HG03139 (cell line): ENCODE data around the gene AP1G1.

Experiments used
- ATAC-seq: cut with Tn5 transposase; IDR thresholded peaks from one replicate; pipeline ENCODE4 v1.9.1; 2021; ENCODE audit not compliant: unreplicated experiment

AP1G1 gene

GRCh38 chr16:71762186-71762585 is 46.4 kb downstream of the AP1G1 start:
- no peak for ATAC-seq

GRCh38 chr16:71761097-71761496 is 47.5 kb downstream of the AP1G1 start:
- ATAC-seq, result no peak

- no peak for ATAC-seq
Measured at GRCh38 chr16:71758293-71758760, 50.3 kb downstream of the AP1G1 start.

DNA sequence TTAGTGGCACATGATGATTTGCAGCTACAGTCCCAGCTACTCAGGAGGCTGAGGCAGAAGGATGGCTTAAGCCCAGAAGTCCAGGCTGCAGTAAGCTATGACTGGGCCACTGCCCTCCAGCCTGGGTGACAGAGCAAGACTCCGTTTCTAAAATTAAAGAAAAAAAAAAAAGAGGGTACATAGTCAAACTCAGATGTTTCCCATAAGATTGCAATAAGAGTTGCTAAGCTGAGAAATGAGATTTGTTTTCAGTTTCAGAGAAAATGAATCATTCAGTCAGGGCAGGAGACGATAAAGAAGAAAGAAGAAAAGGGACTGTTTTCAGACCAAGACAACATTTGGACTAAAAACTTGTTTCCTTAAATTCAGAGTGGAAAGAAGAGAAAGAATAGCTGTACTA is 54.0 kb downstream of the AP1G1 start:
- no peak for ATAC-seq

DNA sequence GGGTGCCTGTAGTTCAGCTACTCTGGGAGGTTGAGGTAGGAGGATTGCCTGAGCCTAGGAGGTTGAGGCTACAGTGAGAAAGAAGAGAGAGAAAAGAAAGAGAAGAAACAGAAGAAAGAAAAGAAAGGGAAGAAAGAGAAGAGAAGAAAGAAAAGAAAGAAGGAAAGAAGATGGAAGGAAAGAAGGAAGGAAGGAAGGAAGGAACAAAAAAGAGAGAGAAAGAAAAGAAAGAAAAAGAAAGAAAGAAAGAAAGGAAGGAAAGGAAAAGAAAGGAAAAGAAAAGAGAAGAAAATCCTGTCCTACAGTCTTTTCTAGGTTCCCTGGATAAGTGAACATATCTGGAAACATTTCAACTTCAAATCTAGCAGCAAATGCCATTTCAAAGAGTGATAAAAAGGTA is 54.5 kb downstream of the AP1G1 start:
- ATAC-seq, result no peak

- no peak for ATAC-seq
Measured at GRCh38 chr16:71748226-71748625, 60.4 kb downstream of the AP1G1 start.

DNA sequence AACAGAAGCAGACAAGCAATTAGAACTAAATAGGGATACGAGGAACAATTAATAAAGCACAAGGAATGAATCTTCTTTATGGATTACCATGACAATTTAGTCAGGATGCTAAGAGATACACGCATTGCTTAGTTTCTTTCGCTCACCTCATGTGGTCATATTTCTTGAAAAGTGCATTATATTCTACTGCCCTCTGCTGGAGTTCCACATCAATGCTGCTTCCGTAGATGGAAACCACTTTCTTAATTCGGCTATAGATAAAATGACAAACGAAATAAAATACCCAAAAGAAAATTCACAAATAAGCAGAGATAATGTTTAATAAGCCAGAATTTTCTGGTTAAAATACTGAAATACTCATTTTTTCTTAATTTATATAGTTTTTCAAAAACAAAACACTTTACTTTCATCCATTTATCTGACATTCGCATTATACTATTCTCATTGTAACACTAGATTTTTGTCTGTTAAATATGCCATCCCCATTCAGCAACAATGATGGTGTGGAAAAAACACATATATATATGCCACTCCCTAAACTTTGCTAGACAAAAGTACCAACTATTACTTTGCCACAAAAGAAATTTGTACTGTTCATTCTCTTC is 62.1 kb downstream of the AP1G1 start:
- no peak for ATAC-seq

- no peak for ATAC-seq
Measured at GRCh38 chr16:71738855-71739254, 69.8 kb downstream of the AP1G1 start.

- ATAC-seq, result no peak
Measured at GRCh38 chr16:71737501-71737900, 71.1 kb downstream of the AP1G1 start.

DNA sequence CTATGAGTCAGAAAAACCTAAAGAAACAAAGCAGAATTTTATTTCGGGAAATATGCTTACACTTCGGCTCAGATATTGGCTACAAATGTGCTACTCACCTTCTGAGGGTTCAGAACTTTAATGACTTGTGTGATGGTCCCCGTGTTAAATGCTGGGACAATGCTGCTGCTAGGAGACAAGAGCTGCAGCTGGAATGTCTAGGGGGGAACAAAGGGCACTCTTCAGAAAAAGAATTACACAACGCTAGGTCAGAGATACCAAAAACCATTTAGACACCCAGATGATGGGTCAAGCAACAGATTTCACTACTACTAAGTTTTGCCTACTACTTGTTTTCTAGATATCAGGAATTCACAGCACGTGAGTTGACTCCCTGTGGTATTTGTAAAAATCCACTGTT is 74.1 kb downstream of the AP1G1 start:
- ATAC-seq, result no peak

DNA sequence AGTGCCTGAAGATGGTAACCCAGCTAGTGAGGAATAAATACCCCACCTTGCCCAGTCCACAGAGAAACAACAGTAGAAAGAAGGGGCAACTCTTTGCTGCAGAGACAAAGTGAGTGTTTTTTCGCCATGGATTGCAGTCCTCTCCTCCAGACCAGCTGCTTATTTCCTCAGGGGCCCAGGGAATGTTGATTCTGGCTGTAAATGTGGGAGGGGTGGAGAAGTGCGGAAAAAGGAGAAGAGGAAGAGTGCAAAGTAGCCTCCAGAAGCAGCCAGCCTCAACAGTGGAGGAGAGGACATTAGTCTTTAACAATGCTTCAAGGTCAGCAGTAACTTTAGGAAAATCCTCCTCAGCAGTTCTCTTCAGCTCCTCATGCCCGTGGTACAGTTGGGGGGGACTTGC is 76.0 kb downstream of the AP1G1 start:
- ATAC-seq, result no peak

DNA sequence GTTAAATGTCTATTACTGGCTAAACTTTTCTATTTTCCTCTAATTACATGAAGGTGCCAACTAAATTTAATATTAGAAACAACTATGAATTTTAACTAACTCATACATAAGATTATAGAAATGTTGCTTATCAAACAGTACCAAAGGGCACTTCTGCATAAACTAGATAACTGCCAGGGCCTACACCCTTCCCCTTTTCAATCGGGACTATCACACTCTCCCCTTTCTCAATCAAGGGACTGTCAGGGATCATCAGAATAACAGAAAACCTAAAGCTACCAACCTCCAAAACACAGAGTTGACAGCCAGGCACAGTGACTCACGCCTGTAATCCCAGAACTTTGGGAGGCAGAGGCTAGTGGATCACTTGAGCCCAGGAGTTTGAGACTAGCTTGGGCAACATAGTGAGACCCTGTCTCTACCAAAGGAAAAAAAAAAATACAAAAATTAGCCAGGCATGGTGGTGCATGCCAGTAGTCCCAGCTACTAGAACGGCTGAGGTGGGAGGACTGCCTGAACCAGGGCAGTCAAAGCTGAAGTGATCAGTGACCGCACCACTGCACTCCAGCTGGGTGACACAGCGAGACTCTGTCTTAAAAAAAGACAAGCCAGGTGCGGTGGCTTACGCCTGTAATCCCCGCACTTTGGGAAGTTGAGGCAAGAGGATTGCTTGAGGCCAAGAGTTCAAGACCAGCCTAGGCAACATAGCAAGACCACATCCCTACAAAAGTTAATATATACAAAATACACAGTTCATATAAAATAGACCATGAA is 80.9 kb downstream of the AP1G1 start:
- no peak for ATAC-seq

DNA sequence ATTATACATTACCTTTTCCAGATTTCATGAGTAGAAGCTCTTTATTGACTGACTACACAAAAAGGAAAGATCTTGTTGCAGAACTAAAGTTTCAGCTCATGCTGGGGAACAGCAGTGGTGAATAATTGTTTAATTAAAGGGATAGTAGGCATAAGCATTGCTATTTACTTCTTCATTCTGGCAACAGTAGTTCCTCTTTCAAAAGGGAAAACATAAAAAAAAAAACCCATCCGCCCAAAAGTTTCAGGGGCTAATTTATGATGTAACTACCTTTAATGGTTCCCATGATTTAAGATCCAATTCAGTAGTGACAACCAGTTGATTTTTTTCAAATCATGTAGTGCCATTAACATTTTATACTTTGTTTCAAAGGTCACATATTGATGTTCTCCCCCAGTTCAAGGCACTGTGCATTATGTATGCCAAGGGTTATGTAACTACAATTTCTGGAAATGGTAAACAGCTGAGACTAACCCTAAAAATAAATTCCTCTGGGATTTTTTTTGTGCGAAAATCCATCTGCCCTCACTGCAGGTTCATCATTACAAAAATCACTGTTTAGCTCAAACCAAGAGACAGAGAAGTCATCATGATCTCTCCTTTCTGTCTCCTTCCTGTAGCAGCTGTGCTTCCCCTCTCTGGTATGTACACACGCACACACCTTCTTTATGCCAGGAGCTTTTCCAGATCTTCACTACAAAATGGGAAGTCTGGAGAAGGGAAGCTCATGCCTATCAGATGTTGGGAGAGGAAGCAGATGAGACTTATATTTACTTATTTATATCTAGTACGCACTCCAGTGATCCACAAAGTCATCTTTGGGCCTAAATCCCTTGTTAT is 81.9 kb downstream of the AP1G1 start:
- no peak for ATAC-seq

- no peak for ATAC-seq
Measured at GRCh38 chr16:71724320-71724751, 84.3 kb downstream of the AP1G1 start, which contains the start of gene PHLPP2. Gene PHLPP2 (minus strand): TSS chr16:71724701. CDS start chr16:71714795, 9,906 bp downstream.

GRCh38 chr16:71723537-71724319 is 84.9 kb downstream of the AP1G1 start:
- peak; percentile 73 for ATAC-seq

GRCh38 chr16:71722801-71723536 is 85.7 kb downstream of the AP1G1 start:
- peak; percentile 33 for ATAC-seq

GRCh38 chr16:71721066-71721740 is 87.4 kb downstream of the AP1G1 start:
- no peak for ATAC-seq

- no peak for ATAC-seq
Measured at GRCh38 chr16:71712501-71712900, 96.1 kb downstream of the AP1G1 start.

DNA sequence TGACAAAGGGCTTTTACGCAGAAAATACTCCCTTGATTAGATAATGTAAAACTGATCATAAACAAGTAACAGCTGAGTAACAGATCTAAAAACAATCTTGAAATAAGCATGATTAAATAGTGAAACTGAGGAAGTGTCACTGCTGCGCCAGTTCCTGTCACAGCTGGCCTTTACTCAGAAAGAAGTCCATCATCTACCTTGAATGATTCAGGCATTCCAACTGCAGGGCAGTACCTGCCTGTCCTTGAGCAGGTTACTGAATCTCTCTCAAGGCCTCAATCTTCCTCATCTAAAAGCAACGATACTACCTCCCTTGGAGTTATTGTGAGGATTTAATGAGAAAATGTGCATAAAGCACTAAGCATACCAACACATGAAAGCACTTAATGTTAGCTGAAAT is 96.8 kb downstream of the AP1G1 start:
- ATAC-seq, result no peak
